Heart right ventricle (tissue), 16 donors: ENCODE data around the gene SHISAL2A. TPM values are rescaled to one million over a fixed set of nuclear protein-coding genes. Genes with fewer than 3 reads are reported as not detected.
A peak's percentile ranks its signal among the peaks of the same experiment; 100 is the strongest.

Experiments
- ATAC-seq, 8 donors: fragments of 200-7000 bp; cut with Tn5 transposase; one replicate each; pipeline ENCODE4 v1.9.1; 2020; ENCODE audit warnings: mild to moderate bottlenecking in 8 of 8, moderate library complexity in 8 of 8, moderate number of reproducible peaks in 1 of 8
- DNase-seq, 2 donors: peaks; one replicate each; pipeline ENCODE4 v3.0.0-alpha.2; 2020
- H3K27ac ChIP-seq, 10 donors: fragments of 200-600 bp; sonication (generic) in 2 of 10; one replicate each; pipeline versions ENCODE4 v1.5.0 to v1.8.0; 2020 to 2022; ENCODE audit warnings: mild to moderate bottlenecking in 3 of 10
- H3K27me3 ChIP-seq, 7 donors: fragments of 200-600 bp; one replicate each; pipeline ENCODE4 v1.8.0; 2021 to 2022; ENCODE audit warnings: mild to moderate bottlenecking in 2 of 7
- H3K36me3 ChIP-seq, 9 donors: fragments of 200-600 bp; sonication (generic) in 1 of 9; one replicate each; pipeline versions ENCODE4 v1.5.0 to v1.8.0; 2020 to 2022; ENCODE audit warnings: mild to moderate bottlenecking in 2 of 9
- H3K4me1 ChIP-seq, 9 donors: fragments of 200-600 bp; sonication (generic) in 1 of 9; one replicate each; pipeline versions ENCODE4 v1.5.0 to v1.8.0; 2020 to 2022; ENCODE audit warnings: mild to moderate bottlenecking in 4 of 9
- H3K4me3 ChIP-seq, 10 donors: fragments of 200-600 bp; sonication (generic) in 2 of 10; one replicate each; pipeline versions ENCODE4 v1.5.0 to v1.8.0; 2020 to 2022; ENCODE audit warnings: mild to moderate bottlenecking in 7 of 10, moderate library complexity in 2 of 10
- H3K9me3 ChIP-seq, 11 donors: fragments of 200-600 bp in 10 of 11; sonication (generic) in 2 of 11; one replicate each; pipeline versions ENCODE4 v1.5.0 to v1.8.0; 2013 to 2022; ENCODE audit warnings: mild to moderate bottlenecking in 2 of 11, control low read depth in 1 of 11, moderate library complexity in 1 of 11
- WGBS, 2 donors: extraction: QIAGEN DNeasy Blood & Tissue Kit; methylation state at CpG; one replicate each; pipeline ENCODE4 v1.1.7; 2013; ENCODE audit warnings: inconsistent platforms in 1 of 2; 5-methylcytosine and 5-hydroxymethylcytosine counted together
- intact Hi-C, 10 donors: fragments of 100-400 bp; cut with DNase I; formaldehyde crosslinking; loops; one replicate each; pipeline versions ENCODE4 v1.11.1 to v1.14.2; 2022
- polyA plus RNA-seq, 2 donors: library from polyadenylated mRNA; stranded (reverse); fragments of 200-250 nt; gene quantifications; one replicate each; pipeline ENCODE4 v1.2.3, GENCODE V29; 2013
- total RNA-seq, 10 donors: library from RNA; stranded (reverse); fragmentation: NEBNext Ultra II Directional in 3 of 10; extraction: Animal tissue kit (Norgen Biotek cat#: 25700) in 3 of 10; gene quantifications; one replicate each; pipeline versions ENCODE4 v1.2.1 to v1.2.4, GENCODE V29; 2021 to 2023
- TF ChIP-seq, protein P1 (sequence below), 9 donors: fragments of 200-600 bp; sonication (generic) in 2 of 9; IDR thresholded peaks; one replicate each; pipeline versions ENCODE4 v1.5.0 to v1.8.0; 2021 to 2022; ENCODE audit warnings: antibody characterized with exemption in 9 of 9, mild to moderate bottlenecking in 5 of 9, moderate library complexity in 1 of 9
- donor health status: Arrhythmogenic right ventricular cardiomyopathy.
- donor health status: ischemic (EF 13 %, LVEDD 7.1; RV severe dilation, severe dysfunction).
- donor health status: healthy with polysubstance abuse.
- donor health status: DM: no; HTN: yes; CAD: no.
- donor health status: DM: no; HTN: no; CAD: no.
- donor health status: ischemic (EF 25% LVEDD 6.9; RV normal size, moderate dysfunction).
- donor health status: ischemic (EF 25% LVEDD 5.7; RV mildly dilated, moderate dysfunction).
- donor health status: healthy.
- donor health status: DM: yes; HTN: yes; CAD: no.
- donor health status: Ischemic cardiomyopathy.
- donor health status: ischemic (EF 35%, LVEDD 5.7; RV mildly dilated, moderate dysfunction).
- donor health status: nonischemic (EF 11% LVEDD 7.7; RV severe dilation, severe dysfunction).
- donor health status: DM: yes; HTN: yes; CAD: no.
- donor health status: PGD.
- donor health status: ischemic (EF 29% LVEDD 5.4; RV normal size, mild dysfunction).
- donor health status: nonischemic (EF 23%, LVEDD 6.1; RV moderate dilation, normal function).

Gene SHISAL2A
- total and polyA plus RNA-seq, 12 donors: 0.10 to 0.22 (median 0.19) TPM; not detected in 9

DNA sequence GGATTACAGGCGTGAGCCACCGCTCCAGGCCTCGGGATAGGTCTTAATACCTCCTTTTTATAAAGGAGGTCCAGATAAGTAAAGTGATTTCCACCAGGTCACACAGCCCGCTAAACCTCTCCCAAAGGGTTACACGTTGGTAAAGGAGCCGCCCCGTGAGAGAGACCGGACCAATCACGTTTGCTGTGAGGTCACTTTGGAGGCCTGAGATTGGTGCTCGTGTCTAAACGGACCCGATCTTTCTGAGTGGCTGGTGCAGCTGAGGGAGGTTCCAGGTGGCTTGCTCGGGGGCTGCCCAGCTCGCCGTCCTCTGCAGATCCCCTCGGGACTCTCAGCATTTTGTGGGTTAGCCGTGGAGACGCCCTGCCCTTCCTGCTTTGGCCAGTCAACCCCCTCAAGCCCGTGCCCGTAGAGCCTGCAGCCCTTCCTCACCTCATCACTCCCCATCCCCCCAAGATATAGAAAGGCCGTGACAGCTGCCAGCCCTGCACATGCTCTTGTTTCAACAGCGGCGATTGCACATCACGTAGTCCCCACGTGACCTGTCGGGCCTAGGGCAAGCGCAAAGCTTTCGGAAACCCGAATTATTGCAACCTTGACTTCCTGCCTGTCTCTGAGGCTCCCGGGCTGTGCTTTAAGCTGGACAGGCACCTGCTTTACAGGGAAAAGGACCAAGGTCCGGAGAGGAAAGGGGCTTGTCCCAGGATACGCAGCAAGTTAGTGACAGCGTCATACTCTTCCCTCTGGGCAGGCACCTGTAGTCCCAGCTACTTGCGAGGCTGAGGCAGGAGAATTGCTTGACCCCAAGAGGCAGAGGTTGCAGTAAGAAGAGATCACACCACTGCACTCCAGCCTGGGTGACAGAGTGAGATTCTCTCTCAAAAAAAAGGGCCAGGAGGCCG is 70.2 kb downstream of the SHISAL2A start:
- intact Hi-C loops: loop anchor here in 3 of 10 donors (10.0 kb wide), 3 partner anchors 212 to 492 kb away; partner anchors contain the start of genes CPT2 (in 1 of the 3), ECHDC2 (in 1 of the 3) and SCP2 (in 1 of the 3)
- no peaks in the 10 kb centered on the region for H3K36me3 ChIP-seq

DNA sequence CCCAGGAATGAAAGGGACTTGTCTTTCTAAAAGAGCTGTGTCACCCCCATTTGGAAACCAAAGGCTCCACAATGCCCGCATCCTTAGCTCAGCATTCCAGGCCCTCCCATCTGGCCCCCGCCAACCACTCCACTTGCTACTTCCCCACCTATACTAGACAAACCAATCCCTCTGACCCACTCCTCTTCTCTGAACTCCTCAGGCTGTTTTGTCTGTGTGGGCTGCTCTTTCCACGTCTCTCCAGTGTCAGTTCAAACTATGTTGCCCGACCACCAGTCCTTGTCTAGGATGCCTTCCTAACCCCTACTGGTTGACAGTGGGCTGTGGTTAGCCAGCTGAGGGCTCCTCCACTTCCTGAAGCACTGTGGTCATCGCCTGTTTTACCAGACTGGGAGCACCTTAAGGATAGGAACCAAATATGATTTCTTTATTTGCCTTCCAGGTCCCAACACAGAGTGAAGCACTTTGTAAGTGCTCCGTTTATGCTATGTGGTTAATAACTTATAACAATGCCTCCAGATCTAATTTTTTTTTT is 73.2 kb downstream of the SHISAL2A start:
- Histone ChIP-seq H3K4me3 (no peak overlapping the region), H3K4me1 (peaks cover 0 to 40% (median 11%) of the 10 kb centered on the region in 9 donors), H3K27ac (no peak overlapping the region), H3K36me3 (no peaks in the 10 kb centered on the region), H3K9me3 (no peaks in the 10 kb centered on the region), H3K27me3 (no peaks in the 10 kb centered on the region)
- TF ChIP-seq, protein P1, sequence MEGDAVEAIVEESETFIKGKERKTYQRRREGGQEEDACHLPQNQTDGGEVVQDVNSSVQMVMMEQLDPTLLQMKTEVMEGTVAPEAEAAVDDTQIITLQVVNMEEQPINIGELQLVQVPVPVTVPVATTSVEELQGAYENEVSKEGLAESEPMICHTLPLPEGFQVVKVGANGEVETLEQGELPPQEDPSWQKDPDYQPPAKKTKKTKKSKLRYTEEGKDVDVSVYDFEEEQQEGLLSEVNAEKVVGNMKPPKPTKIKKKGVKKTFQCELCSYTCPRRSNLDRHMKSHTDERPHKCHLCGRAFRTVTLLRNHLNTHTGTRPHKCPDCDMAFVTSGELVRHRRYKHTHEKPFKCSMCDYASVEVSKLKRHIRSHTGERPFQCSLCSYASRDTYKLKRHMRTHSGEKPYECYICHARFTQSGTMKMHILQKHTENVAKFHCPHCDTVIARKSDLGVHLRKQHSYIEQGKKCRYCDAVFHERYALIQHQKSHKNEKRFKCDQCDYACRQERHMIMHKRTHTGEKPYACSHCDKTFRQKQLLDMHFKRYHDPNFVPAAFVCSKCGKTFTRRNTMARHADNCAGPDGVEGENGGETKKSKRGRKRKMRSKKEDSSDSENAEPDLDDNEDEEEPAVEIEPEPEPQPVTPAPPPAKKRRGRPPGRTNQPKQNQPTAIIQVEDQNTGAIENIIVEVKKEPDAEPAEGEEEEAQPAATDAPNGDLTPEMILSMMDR (IDR thresholded peaks at IDR 0.05): no peak
- ATAC-seq (no peak), DNase-seq (no peak)
- WGBS, 2 donors: 69 to 70% methylated on average over 6 of the region's 6 CpGs
- intact Hi-C loops: loop anchor here in 3 of 10 donors (10.0 kb wide), 3 partner anchors 209 to 489 kb away; partner anchors contain the start of genes CPT2 (in 1 of the 3), ECHDC2 (in 1 of the 3) and SCP2 (in 1 of the 3)

More for the DNA sequence above, 70.2 kb downstream of the SHISAL2A start:
- H3K27ac ChIP-seq: peak overlapping the region; percentile 70 to 90 (median 84)
- H3K4me1 ChIP-seq: peaks cover 0 to 41% (median 12%) of the 10 kb centered on the region in 9 donors
- 3 to 5% methylated on average over 35 of the region's 35 CpGs for WGBS, 2 donors
- H3K4me3 ChIP-seq: peak overlapping the region; percentile 19 to 70 (median 60)
- ATAC-seq (peak; percentile 88 to 94 (median 91)), DNase-seq (peak; percentile 81 to 92)
- H3K9me3 ChIP-seq: no peaks in the 10 kb centered on the region
- TF ChIP-seq, protein P1 (IDR thresholded peaks at IDR 0.05): no peak
- no peaks in the 10 kb centered on the region for H3K27me3 ChIP-seq

Other genes with a start within 250 kb of the SHISAL2A start
- under 1 TPM in 8 of 10 donors, not detected in 2; 0.08 to 0.90 (median 0.20) TPM for gene ORC1, start 228.7 kb upstream of the SHISAL2A start, total RNA-seq
- gene ORC1, start 228.7 kb upstream of the SHISAL2A start, polyA plus RNA-seq: under 1 TPM in 1 of 2 donors, not detected in 1; 0.28 TPM
- 10 to 100 TPM; 16.7 to 20.8 (median 18.8) TPM for gene PRPF38A, start 228.6 kb upstream of the SHISAL2A start, total RNA-seq
- gene PRPF38A, start 228.6 kb upstream of the SHISAL2A start, polyA plus RNA-seq: 10 to 100 TPM in 1 of 2 donors, 1 to 10 TPM in 1; 6.4 to 13.8 TPM
- 10 to 100 TPM; 25.5 to 40.6 (median 32.5) TPM for gene TUT4, start 80.1 kb upstream of the SHISAL2A start, total RNA-seq
- gene TUT4, start 80.1 kb upstream of the SHISAL2A start, polyA plus RNA-seq: 10 to 100 TPM; 16.9 to 26.6 TPM
- 10 to 100 TPM in 1 of 10 donors, 1 to 10 TPM in 9; 3.3 to 14.6 (median 6.5) TPM for gene GPX7, start 30.8 kb upstream of the SHISAL2A start, total RNA-seq
- 10 to 100 TPM in 1 of 2 donors, 1 to 10 TPM in 1; 7.5 to 22.9 TPM for gene GPX7, start 30.8 kb upstream of the SHISAL2A start, polyA plus RNA-seq
- gene COA7, start 65.2 kb downstream of the SHISAL2A start, total RNA-seq: 10 to 100 TPM in 9 of 10 donors, 1 to 10 TPM in 1; 9.7 to 22.4 (median 16.0) TPM
- 10 to 100 TPM in 1 of 2 donors, 1 to 10 TPM in 1; 3.9 to 11.1 TPM for gene COA7, start 65.2 kb downstream of the SHISAL2A start, polyA plus RNA-seq
- 10 to 100 TPM; 48.6 to 84.3 (median 66.3) TPM for gene ZYG11B, start 93.3 kb downstream of the SHISAL2A start, total RNA-seq
- 10 to 100 TPM in 1 of 2 donors, 1 to 10 TPM in 1; 9.1 to 17.1 TPM for gene ZYG11B, start 93.3 kb downstream of the SHISAL2A start, polyA plus RNA-seq
- gene ZYG11A, start 209.6 kb downstream of the SHISAL2A start, total RNA-seq: under 1 TPM in 1 of 10 donors, not detected in 9; 0.07 TPM
- gene ZYG11A, start 209.6 kb downstream of the SHISAL2A start, polyA plus RNA-seq: not detected